Measurements from ENCODE around the gene SLC4A2. TPM values are rescaled to one million over a fixed set of nuclear protein-coding genes. Genes with fewer than 3 reads are reported as not detected.

SLC4A2 gene
- total RNA-seq, 2 experiments from 2014 or later = 64.2 to 86.0 TPM

- H4K20me1 ChIP-seq (ENCODE audit: insufficient read depth, low read length) = no peaks in the 10 kb centered on the region; the same call in 1 of the 2 replicates
- H3K4me2 ChIP-seq (ENCODE audit: low read length) = no peak overlapping the region
- intact Hi-C loops (cut with micrococcal nuclease; ENCODE audit: unreplicated experiment) = loop anchor here (10.0 kb wide), 2 partner anchors 114 to 194 kb away; partner anchors contain the start of gene KCNH2
Observed at GRCh38 chr7:151088856-151089699, 29.7 kb downstream of the SLC4A2 start.

GRCh38 chr7:151089893-151090730 is 30.7 kb downstream of the SLC4A2 start:
- no peak overlapping the region for H3K4me2 ChIP-seq (ENCODE audit: low read length)
- H3K36me3 ChIP-seq (ENCODE audit: insufficient read depth, low read length) = no peaks in the 10 kb centered on the region
- intact Hi-C loops (cut with micrococcal nuclease; ENCODE audit: unreplicated experiment) = loop anchor here (10.0 kb wide), 3 partner anchors 65 to 195 kb away; partner anchors contain the start of gene KCNH2
- H3K79me2 ChIP-seq (ENCODE audit: insufficient read depth, low read depth, low read length) = no peaks in the 10 kb centered on the region
- no peak overlapping the region for H3K4me3 ChIP-seq (ENCODE audit: low read depth, low read length, poor library complexity, severe bottlenecking)
- H3K9me2 ChIP-seq (ENCODE audit: insufficient read depth, low read length) = no peaks in the 10 kb centered on the region
- DNase-seq (ENCODE audit: low spot score) = no peak
- peaks cover 9% of the 10 kb centered on the region for H3K4me1 ChIP-seq (ENCODE audit: insufficient read depth, low read length, poor library complexity, severe bottlenecking)
- H3K9me3 ChIP-seq (ENCODE audit: low read length) = no peaks in the 10 kb centered on the region
- POLR2A ChIA-PET = no interaction called here
- no peak overlapping the region for H3K27ac ChIP-seq (ENCODE audit: low read depth, low read length, poor library complexity, severe bottlenecking)
- TF ChIP-seq EZH2phosphoT487 (IDR thresholded peaks at IDR 0.05; ENCODE audit: borderline replicate concordance, low read depth, low read length) (no peak), CTCF (conservative IDR thresholded peaks at IDR 0.05; ENCODE audit: low read length) (no peak)
- CTCF ChIA-PET (ENCODE audit: unreplicated experiment) = no interaction called here
- BruUV-seq (replicated peaks) = no TSS peak
- H2AFZ ChIP-seq (ENCODE audit: low read length) = no peak overlapping the region
- H4K20me1 ChIP-seq (ENCODE audit: insufficient read depth, low read length) = no peaks in the 10 kb centered on the region; the same call in 1 of the 2 replicates

More at GRCh38 chr7:151088856-151089699, 29.7 kb downstream of the SLC4A2 start:
- BruUV-seq (replicated peaks) = no TSS peak
- H2AFZ ChIP-seq (ENCODE audit: low read length) = no peak overlapping the region
- peaks cover 15% of the 10 kb centered on the region for H3K4me1 ChIP-seq (ENCODE audit: insufficient read depth, low read length, poor library complexity, severe bottlenecking)
- no peaks in the 10 kb centered on the region for H3K9me2 ChIP-seq (ENCODE audit: insufficient read depth, low read length)
- no peaks in the 10 kb centered on the region for H3K9me3 ChIP-seq (ENCODE audit: low read length)
- H3K79me2 ChIP-seq (ENCODE audit: insufficient read depth, low read depth, low read length) = no peaks in the 10 kb centered on the region
- H3K27ac ChIP-seq (ENCODE audit: low read depth, low read length, poor library complexity, severe bottlenecking) = no peak overlapping the region
- no peak for TF ChIP-seq EZH2phosphoT487 (IDR thresholded peaks at IDR 0.05; ENCODE audit: borderline replicate concordance, low read depth, low read length)
- TF ChIP-seq CTCF (conservative IDR thresholded peaks at IDR 0.05; ENCODE audit: low read length) = no peak
- no peak for DNase-seq (ENCODE audit: low spot score)
- ChIA-PET CTCF (ENCODE audit: unreplicated experiment) (no interaction called here), POLR2A (interaction anchor here (0.6 kb wide), 1 partner anchor 1627 kb away, joined by 4 read pairs; no protein-coding TSS in a partner anchor)
- H3K4me3 ChIP-seq (ENCODE audit: low read depth, low read length, poor library complexity, severe bottlenecking) = no peak overlapping the region
- H3K36me3 ChIP-seq (ENCODE audit: insufficient read depth, low read length) = no peaks in the 10 kb centered on the region

Data from OCI-LY7 (cell line).